ENCODE data around the gene B3GAT3.
"Not testable (repeated sequence)": the region's sequence is repeated elsewhere in the genome, so short reads cannot be mapped to it uniquely, and the experiment has no call there.

B3GAT3 gene

GRCh38 chr11:62603776-62604299 lies 17.9 kb downstream of the B3GAT3 start:
- DNase-seq = no peak

- DNase-seq = no peak
Observed at GRCh38 chr11:62603072-62603408, 18.7 kb downstream of the B3GAT3 start.

- no peak for DNase-seq
Observed at GRCh38 chr11:62602141-62603071, 19.4 kb downstream of the B3GAT3 start.

- DNase-seq = peak; percentile 76
Observed at GRCh38 chr11:62601372-62602140, 20.2 kb downstream of the B3GAT3 start, which contains the start of gene MTA2. TSS of gene MTA2 (minus strand) at chr11:62601865. CDS start at chr11:62601450, 415 bp downstream.

GRCh38 chr11:62601122-62601371 lies 20.7 kb downstream of the B3GAT3 start:
- DNase-seq = no peak

GRCh38 chr11:62600367-62601121 lies 21.2 kb downstream of the B3GAT3 start:
- no peak for DNase-seq

GRCh38 chr11:62599901-62600300 lies 21.9 kb downstream of the B3GAT3 start:
- no peak for DNase-seq

GRCh38 chr11:62599069-62599696 lies 22.6 kb downstream of the B3GAT3 start:
- no peak for DNase-seq

- DNase-seq = no peak
Observed at GRCh38 chr11:62595124-62595523, 26.7 kb downstream of the B3GAT3 start.

GRCh38 chr11:62593434-62594044 lies 28.2 kb downstream of the B3GAT3 start:
- no peak for DNase-seq

- no peak for DNase-seq
Observed at GRCh38 chr11:62592989-62593421, 28.8 kb downstream of the B3GAT3 start.

GRCh38 chr11:62592146-62592815 lies 29.5 kb downstream of the B3GAT3 start:
- no peak for DNase-seq

GRCh38 chr11:62591448-62592145 lies 30.2 kb downstream of the B3GAT3 start, which contains the start of gene TUT1:
TSS of gene TUT1 (minus strand) at chr11:62591523. CDS start at chr11:62591485, 38 bp downstream.
- DNase-seq = no peak

- no peak for DNase-seq
Observed at GRCh38 chr11:62588966-62589637, 32.7 kb downstream of the B3GAT3 start.

- DNase-seq = not testable (repeated sequence)
Observed at GRCh38 chr11:62585356-62585755, 36.4 kb downstream of the B3GAT3 start.

GRCh38 chr11:62581735-62582134 lies 40.1 kb downstream of the B3GAT3 start:
- not testable (repeated sequence) for DNase-seq

- DNase-seq = no peak
Observed at GRCh38 chr11:62580959-62581715, 40.6 kb downstream of the B3GAT3 start.

- no peak for DNase-seq
Observed at GRCh38 chr11:62579252-62579651, 42.5 kb downstream of the B3GAT3 start.

- DNase-seq = no peak
Observed at GRCh38 chr11:62578541-62578940, 43.2 kb downstream of the B3GAT3 start.

Measured in cortex of kidney (tissue), 1 donor.